Measurements from ENCODE around the gene NOTUM.

DNA sequence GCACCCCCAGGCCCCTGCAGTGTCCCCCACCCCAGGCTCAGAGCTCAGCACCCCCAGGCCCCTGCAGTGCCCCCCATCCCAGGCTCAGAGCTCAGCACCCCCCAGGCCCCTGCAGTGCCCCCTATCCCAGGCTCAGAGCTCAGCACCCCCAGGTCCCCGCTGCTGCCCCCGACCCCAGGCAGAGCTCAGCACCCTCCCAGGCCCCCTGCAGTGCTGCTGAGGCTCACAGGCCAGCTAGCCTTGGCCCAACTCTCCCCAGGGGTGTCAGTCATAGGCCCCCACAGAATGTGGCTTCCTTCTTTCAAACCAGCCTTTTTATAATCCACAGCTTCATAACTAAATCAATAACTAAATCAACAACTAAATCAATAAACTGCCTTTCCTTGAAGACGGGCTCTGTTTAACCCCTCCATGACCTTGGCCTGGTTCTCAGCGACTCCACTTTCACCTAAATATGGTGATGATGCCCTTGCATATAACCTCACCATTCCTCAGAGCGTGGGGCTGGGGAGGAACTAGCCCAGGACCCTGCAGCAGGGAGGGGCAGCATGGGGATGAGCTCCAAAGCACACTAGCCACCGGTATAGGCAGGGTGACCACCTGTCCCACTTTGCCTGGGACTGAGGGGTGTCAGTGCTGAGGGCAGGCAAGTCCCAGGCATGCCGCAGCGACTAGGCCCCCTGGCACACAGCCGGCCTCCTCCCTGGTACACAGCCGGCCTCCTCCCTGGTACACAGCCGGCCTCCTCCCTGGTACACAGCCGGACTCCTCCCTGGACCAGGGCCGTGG lies 5.0 kb downstream of the NOTUM start:
- TF ChIP-seq, protein P1, sequence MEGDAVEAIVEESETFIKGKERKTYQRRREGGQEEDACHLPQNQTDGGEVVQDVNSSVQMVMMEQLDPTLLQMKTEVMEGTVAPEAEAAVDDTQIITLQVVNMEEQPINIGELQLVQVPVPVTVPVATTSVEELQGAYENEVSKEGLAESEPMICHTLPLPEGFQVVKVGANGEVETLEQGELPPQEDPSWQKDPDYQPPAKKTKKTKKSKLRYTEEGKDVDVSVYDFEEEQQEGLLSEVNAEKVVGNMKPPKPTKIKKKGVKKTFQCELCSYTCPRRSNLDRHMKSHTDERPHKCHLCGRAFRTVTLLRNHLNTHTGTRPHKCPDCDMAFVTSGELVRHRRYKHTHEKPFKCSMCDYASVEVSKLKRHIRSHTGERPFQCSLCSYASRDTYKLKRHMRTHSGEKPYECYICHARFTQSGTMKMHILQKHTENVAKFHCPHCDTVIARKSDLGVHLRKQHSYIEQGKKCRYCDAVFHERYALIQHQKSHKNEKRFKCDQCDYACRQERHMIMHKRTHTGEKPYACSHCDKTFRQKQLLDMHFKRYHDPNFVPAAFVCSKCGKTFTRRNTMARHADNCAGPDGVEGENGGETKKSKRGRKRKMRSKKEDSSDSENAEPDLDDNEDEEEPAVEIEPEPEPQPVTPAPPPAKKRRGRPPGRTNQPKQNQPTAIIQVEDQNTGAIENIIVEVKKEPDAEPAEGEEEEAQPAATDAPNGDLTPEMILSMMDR (IDR thresholded peaks at IDR 0.05; ENCODE audit: borderline replicate concordance, extremely low read depth, low read length, poor library complexity, severe bottlenecking) = no peak
- no peak for TF ChIP-seq EZH2 (IDR thresholded peaks at IDR 0.05; ENCODE audit: borderline replicate concordance, low read depth, low read length, severe bottlenecking)

Data from DND-41 (cell line).